Measurements from ENCODE around the gene ZNF497. TPM values are rescaled to one million over a fixed set of nuclear protein-coding genes. Genes with fewer than 3 reads are reported as not detected.
A peak's percentile ranks its signal among the peaks of the same experiment; 100 is the strongest.

The ZNF497 gene
- total and polyA plus RNA-seq, 9 of the 15 experiments (the other 6 are each of a cell fraction or from before 2014, with no cell fraction given) = 0.06 to 0.98 (median 0.44) TPM; not detected in 1

- TF ChIP-seq ZNF639 (CRISPR knock-in tag; conservative IDR thresholded peaks at IDR 0.05 in 1 of 2, IDR thresholded peaks at IDR 0.05 in 1 of 2) (peak in 1 of 2 experiments; percentile 84; a peak in 1 of 4 replicates), SMARCA5 (IDR thresholded peaks at IDR 0.05) (no peak), PKNOX1 (IDR thresholded peaks at IDR 0.05) (no peak; the same call in none of the 2 replicates), KDM5B (IDR thresholded peaks at IDR 0.05; ENCODE audit: insufficient replicate concordance, low read depth, low read length) (peak; percentile 90), RBM17 (IDR thresholded peaks at IDR 0.05; ENCODE audit: borderline replicate concordance, low read depth, low read length) (no peak), PML (IDR thresholded peaks at IDR 0.05; ENCODE audit: low read length) (peak; percentile 73), ZFX (CRISPR knock-in tag; IDR thresholded peaks at IDR 0.05) (peak; percentile 55), NFE2 (IDR thresholded peaks at IDR 0.05; ENCODE audit: low read depth) (no peak), SPI1 (IDR thresholded peaks at IDR 0.05; ENCODE audit: borderline replicate concordance, low read depth, low read length) (peak; percentile 87), ZNF184 (CRISPR knock-in tag; IDR thresholded peaks at IDR 0.05) (no peak), RHOXF2B (CRISPR knock-in tag; conservative IDR thresholded peaks at IDR 0.05) (no peak), FOXA3 (CRISPR knock-in tag; conservative IDR thresholded peaks at IDR 0.05 in 1 of 2, IDR thresholded peaks at IDR 0.05 in 1 of 2) (peak in 1 of 2 experiments; percentile 65; a peak in 2 of 4 replicates), SIN3B (IDR thresholded peaks at IDR 0.05; ENCODE audit: low read depth) (peak; percentile 83), SMAD1 (IDR thresholded peaks at IDR 0.05; ENCODE audit: low read depth, low read length, partially characterized antibody) (peak; percentile 22), CBX8 (IDR thresholded peaks at IDR 0.05; ENCODE audit: borderline replicate concordance, extremely low read depth, low read depth, low read length, poor library complexity, severe bottlenecking) (no peak)
- TF ChIP-seq, protein P1, sequence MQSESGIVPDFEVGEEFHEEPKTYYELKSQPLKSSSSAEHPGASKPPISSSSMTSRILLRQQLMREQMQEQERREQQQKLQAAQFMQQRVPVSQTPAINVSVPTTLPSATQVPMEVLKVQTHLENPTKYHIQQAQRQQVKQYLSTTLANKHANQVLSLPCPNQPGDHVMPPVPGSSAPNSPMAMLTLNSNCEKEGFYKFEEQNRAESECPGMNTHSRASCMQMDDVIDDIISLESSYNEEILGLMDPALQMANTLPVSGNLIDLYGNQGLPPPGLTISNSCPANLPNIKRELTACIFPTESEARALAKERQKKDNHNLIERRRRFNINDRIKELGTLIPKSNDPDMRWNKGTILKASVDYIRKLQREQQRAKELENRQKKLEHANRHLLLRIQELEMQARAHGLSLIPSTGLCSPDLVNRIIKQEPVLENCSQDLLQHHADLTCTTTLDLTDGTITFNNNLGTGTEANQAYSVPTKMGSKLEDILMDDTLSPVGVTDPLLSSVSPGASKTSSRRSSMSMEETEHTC (IDR thresholded peaks at IDR 0.05) = no peak
- TF ChIP-seq, protein P2, sequence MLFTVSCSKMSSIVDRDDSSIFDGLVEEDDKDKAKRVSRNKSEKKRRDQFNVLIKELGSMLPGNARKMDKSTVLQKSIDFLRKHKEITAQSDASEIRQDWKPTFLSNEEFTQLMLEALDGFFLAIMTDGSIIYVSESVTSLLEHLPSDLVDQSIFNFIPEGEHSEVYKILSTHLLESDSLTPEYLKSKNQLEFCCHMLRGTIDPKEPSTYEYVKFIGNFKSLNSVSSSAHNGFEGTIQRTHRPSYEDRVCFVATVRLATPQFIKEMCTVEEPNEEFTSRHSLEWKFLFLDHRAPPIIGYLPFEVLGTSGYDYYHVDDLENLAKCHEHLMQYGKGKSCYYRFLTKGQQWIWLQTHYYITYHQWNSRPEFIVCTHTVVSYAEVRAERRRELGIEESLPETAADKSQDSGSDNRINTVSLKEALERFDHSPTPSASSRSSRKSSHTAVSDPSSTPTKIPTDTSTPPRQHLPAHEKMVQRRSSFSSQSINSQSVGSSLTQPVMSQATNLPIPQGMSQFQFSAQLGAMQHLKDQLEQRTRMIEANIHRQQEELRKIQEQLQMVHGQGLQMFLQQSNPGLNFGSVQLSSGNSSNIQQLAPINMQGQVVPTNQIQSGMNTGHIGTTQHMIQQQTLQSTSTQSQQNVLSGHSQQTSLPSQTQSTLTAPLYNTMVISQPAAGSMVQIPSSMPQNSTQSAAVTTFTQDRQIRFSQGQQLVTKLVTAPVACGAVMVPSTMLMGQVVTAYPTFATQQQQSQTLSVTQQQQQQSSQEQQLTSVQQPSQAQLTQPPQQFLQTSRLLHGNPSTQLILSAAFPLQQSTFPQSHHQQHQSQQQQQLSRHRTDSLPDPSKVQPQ (CRISPR knock-in tag; IDR thresholded peaks at IDR 0.05; ENCODE audit: borderline replicate concordance) = no peak
- TF ChIP-seq, protein P3, sequence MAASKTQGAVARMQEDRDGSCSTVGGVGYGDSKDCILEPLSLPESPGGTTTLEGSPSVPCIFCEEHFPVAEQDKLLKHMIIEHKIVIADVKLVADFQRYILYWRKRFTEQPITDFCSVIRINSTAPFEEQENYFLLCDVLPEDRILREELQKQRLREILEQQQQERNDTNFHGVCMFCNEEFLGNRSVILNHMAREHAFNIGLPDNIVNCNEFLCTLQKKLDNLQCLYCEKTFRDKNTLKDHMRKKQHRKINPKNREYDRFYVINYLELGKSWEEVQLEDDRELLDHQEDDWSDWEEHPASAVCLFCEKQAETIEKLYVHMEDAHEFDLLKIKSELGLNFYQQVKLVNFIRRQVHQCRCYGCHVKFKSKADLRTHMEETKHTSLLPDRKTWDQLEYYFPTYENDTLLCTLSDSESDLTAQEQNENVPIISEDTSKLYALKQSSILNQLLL (CRISPR knock-in tag; IDR thresholded peaks at IDR 0.05; ENCODE audit: borderline replicate concordance) = no peak
Observed at GRCh38 chr19:58305065-58305931, 57.3 kb downstream of the ZNF497 start, which contains the start of gene ERVK3-1 (continued).

Measured in K562 (cell line).